Uterus (tissue), 2 donors: ENCODE results near the gene GAPDHS.

Source experiments
- CTCF ChIP-seq, 4 experiments: fragments of 200-600 bp in 2 of 4; fragments of 450-650 bp in 2 of 4; sonication (generic) in 2 of 4; IDR thresholded peaks; one replicate each; pipeline ENCODE4 v1.5.1; 2016 to 2019; ENCODE audit warnings: antibody characterized with exemption in 4 of 4, mild to moderate bottlenecking in 2 of 4, moderate library complexity in 1 of 4
- POLR2A ChIP-seq, 2 donors: fragments of 450-650 bp; IDR thresholded peaks; one replicate each; pipeline ENCODE4 v1.6.1; 2016; ENCODE audit warnings: antibody characterized with exemption in 2 of 2, mild to moderate bottlenecking in 1 of 2, moderate library complexity in 1 of 2

GRCh38 chr19:35518313-35518712, 14.9 kb upstream of the GAPDHS start:
- TF ChIP-seq CTCF (IDR thresholded peaks at IDR 0.05) = no peak
- no peak for TF ChIP-seq POLR2A (IDR thresholded peaks at IDR 0.05)
